Gastrocnemius medialis (tissue), 4 donors: Measurements from ENCODE around the gene OVCH2. TPM values are rescaled to one million over a fixed set of nuclear protein-coding genes. Genes with fewer than 3 reads are reported as not detected.
"Not testable (repeated sequence)": the region's sequence is repeated elsewhere in the genome, so short reads cannot be mapped to it uniquely, and the experiment has no call there.

Source experiments
- ATAC-seq, 2 donors: fragments of 150-250 bp; one replicate each; pipeline ENCODE4 v1.9.1; 2016
- DNase-seq, 2 donors: peaks; one replicate each; pipeline ENCODE4 v3.0.0-alpha.2; 2019
- H3K27ac ChIP-seq, 4 donors: fragments of 200-600 bp; sonication (generic); 1 replicate in 1 of 4; 2 replicates in 3 of 4; pipeline ENCODE4 v1.5.1; 2016 to 2018; ENCODE audit warnings: mild to moderate bottlenecking in 2 of 4, moderate library complexity in 1 of 4
- H3K27me3 ChIP-seq, 3 donors: fragments of 200-600 bp; sonication (generic) in 2 of 3; 1 replicate in 1 of 3; 2 replicates in 2 of 3; pipeline versions ENCODE4 v1.5.1 to v1.6.0; 2016 to 2019; ENCODE audit warnings: mild to moderate bottlenecking in 1 of 3, moderate library complexity in 1 of 3
- H3K36me3 ChIP-seq, 2 donors: fragments of 200-600 bp; sonication (generic) in 1 of 2; one replicate each; pipeline ENCODE4 v1.5.1; 2017 to 2018
- H3K4me1 ChIP-seq, 2 donors: fragments of 200-600 bp; sonication (generic) in 1 of 2; one replicate each; pipeline ENCODE4 v1.5.1; 2016 to 2017; ENCODE audit warnings: mild to moderate bottlenecking in 2 of 2
- H3K4me3 ChIP-seq, 4 donors: fragments of 200-600 bp; sonication (generic) in 3 of 4; 1 replicate in 1 of 4; 2 replicates in 3 of 4; pipeline ENCODE4 v1.5.1; 2016 to 2019; ENCODE audit warnings: mild to moderate bottlenecking in 2 of 4
- H3K9me3 ChIP-seq, 3 donors: fragments of 200-600 bp; sonication (generic) in 2 of 3; 1 replicate in 1 of 3; 2 replicates in 2 of 3; pipeline ENCODE4 v1.5.1; 2016 to 2019
- POLR2A ChIP-seq, 2 donors: fragments of 450-650 bp; IDR thresholded peaks; one replicate each; pipeline ENCODE4 v1.6.1; 2017; ENCODE audit warnings: antibody characterized with exemption in 2 of 2, mild to moderate bottlenecking in 2 of 2, moderate library complexity in 2 of 2
- in situ Hi-C, 4 donors: fragments of 200-750 bp; cut with MboI; loops; one replicate each; pipeline versions ENCODE4 v1.15.0 to v1.8.0; 2017; ENCODE audit warnings: low sequenced_read_pairs in 4 of 4
- intact Hi-C: fragments of 100-400 bp; cut with DNase I; formaldehyde crosslinking; loops from one replicate; pipeline ENCODE4 v1.15.1; 2023; ENCODE audit warnings: low total_unique reads
- total RNA-seq, 4 donors: library from RNA; depleted of rRNA; stranded (reverse); fragments of >200 nt; gene quantifications; one replicate each; pipeline versions ENCODE4 v1.1.0 to v1.2.3, GENCODE V29; 2016
- TF ChIP-seq, protein P1 (sequence below), 5 experiments: fragments of 450-650 bp in 3 of 5; fragments of 200-600 bp in 2 of 5; sonication (generic) in 2 of 5; IDR thresholded peaks in 4 of 5; conservative IDR thresholded peaks in 1 of 5; 1 replicate in 4 of 5; 2 replicates in 1 of 5; pipeline ENCODE4 v1.5.1; 2016 to 2019; ENCODE audit warnings: antibody characterized with exemption in 5 of 5, mild to moderate bottlenecking in 3 of 5, moderate library complexity in 3 of 5

The OVCH2 gene, protein sequence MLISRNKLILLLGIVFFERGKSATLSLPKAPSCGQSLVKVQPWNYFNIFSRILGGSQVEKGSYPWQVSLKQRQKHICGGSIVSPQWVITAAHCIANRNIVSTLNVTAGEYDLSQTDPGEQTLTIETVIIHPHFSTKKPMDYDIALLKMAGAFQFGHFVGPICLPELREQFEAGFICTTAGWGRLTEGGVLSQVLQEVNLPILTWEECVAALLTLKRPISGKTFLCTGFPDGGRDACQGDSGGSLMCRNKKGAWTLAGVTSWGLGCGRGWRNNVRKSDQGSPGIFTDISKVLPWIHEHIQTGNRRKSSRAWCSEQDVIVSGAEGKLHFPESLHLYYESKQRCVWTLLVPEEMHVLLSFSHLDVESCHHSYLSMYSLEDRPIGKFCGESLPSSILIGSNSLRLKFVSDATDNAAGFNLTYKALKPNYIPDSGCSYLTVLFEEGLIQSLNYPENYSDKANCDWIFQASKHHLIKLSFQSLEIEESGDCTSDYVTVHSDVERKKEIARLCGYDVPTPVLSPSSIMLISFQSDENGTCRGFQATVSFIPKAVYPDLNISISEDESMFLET
- not detected for total RNA-seq

GRCh38 chr11:7706377-7706776, at the start of gene OVCH2:
TSS of gene OVCH2 (minus strand) at chr11:7706477. CDS start at chr11:7706394, 83 bp downstream.
- no peaks in the 10 kb centered on the region for H3K4me1 ChIP-seq
- H3K4me3 ChIP-seq = no peak within 1 kb of the TSS
- no peaks in the 10 kb centered on the region for H3K27me3 ChIP-seq
- no peak for ATAC-seq
- H3K27ac ChIP-seq = no peak within 1 kb of the TSS
- TF ChIP-seq, protein P1, sequence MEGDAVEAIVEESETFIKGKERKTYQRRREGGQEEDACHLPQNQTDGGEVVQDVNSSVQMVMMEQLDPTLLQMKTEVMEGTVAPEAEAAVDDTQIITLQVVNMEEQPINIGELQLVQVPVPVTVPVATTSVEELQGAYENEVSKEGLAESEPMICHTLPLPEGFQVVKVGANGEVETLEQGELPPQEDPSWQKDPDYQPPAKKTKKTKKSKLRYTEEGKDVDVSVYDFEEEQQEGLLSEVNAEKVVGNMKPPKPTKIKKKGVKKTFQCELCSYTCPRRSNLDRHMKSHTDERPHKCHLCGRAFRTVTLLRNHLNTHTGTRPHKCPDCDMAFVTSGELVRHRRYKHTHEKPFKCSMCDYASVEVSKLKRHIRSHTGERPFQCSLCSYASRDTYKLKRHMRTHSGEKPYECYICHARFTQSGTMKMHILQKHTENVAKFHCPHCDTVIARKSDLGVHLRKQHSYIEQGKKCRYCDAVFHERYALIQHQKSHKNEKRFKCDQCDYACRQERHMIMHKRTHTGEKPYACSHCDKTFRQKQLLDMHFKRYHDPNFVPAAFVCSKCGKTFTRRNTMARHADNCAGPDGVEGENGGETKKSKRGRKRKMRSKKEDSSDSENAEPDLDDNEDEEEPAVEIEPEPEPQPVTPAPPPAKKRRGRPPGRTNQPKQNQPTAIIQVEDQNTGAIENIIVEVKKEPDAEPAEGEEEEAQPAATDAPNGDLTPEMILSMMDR (IDR thresholded peaks at IDR 0.05 in 4 of 5, conservative IDR thresholded peaks at IDR 0.05 in 1 of 5) = no peak
- TF ChIP-seq POLR2A (IDR thresholded peaks at IDR 0.05) = no peak
- in situ Hi-C loops (no loop called here), intact Hi-C loops (no loop called here)
- H3K9me3 ChIP-seq = no peaks in the 10 kb centered on the region
- no peaks in the 10 kb centered on the region for H3K36me3 ChIP-seq
- no peak for DNase-seq

DNA sequence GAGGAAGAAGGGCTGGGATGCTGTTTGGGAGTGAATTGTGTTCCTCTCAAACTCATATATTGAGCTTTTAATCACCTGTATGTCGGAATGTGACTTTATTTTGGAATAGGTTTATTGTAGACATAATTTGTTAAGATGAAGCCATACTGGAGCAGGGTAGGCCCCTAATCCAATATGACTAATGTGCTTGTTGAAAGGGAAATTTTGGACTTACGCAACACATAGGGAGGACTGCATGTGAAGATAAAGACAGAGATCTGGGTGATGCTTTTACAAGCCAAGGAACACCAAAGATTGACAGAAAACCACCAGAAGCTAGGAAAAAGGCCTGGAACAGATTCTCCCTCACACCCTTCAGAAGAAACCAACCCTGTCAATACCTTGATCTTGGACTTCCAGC, 43.2 kb upstream of the OVCH2 start:
- TF ChIP-seq POLR2A (IDR thresholded peaks at IDR 0.05) = no peak
- TF ChIP-seq, protein P1 (IDR thresholded peaks at IDR 0.05 in 4 of 5, conservative IDR thresholded peaks at IDR 0.05 in 1 of 5) = no peak
- Histone ChIP-seq H3K9me3 (no peaks in the 10 kb centered on the region), H3K27me3 (no peaks in the 10 kb centered on the region), H3K36me3 (no peaks in the 10 kb centered on the region), H3K4me1 (no peaks in the 10 kb centered on the region), H3K4me3 (no peak overlapping the region), H3K27ac (no peak overlapping the region)
- no peak for ATAC-seq
- no peak for DNase-seq
- intact Hi-C loops = no loop called here
- in situ Hi-C loops = no loop called here

DNA sequence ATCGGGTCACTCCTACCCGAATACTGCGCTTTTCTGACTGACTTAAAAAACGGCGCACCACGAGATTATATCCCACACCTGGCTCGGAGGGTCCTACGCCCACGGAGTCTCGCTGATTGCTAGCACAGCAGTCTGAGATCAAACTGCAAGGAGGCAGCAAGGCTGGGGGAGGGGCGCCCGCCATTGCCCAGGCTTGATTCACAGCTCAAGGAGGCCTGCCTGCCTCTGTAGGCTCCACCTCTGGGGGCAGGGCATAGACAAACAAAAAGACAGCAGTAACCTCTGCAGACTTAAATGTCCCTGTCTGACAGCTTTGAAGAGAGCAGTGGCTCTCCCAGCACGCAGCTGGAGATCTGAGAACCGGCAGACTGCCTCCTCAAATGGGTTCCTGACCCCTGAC, 28.5 kb upstream of the OVCH2 start:
- H3K27ac ChIP-seq, H3K9me3 ChIP-seq, ATAC-seq, intact Hi-C loops, H3K27me3 ChIP-seq, H3K4me1 ChIP-seq, H3K36me3 ChIP-seq, H3K4me3 ChIP-seq, in situ Hi-C loops, DNase-seq: not testable (repeated sequence)

DNA sequence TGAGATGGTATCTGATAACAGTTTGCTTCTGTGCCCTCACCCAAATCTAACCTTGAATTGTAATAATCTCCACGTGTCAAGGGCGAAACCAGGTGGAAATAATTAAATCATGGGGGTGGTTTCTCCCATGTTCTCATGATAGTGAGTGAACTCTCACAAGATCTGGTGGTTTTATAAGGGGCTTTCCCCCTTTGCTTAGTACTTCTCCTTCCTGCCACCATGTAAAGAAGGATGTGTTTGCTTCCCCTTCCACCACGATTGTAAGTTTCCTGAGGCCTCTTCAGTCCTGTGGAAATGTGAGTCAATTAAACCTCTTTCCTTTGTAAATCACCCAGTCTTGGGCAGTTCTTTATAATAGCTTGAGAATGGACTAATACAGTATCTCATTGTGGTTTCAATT, 8.5 kb upstream of the OVCH2 start:
- no peak for TF ChIP-seq POLR2A (IDR thresholded peaks at IDR 0.05)
- TF ChIP-seq, protein P1 (IDR thresholded peaks at IDR 0.05 in 4 of 5, conservative IDR thresholded peaks at IDR 0.05 in 1 of 5) = no peak
- Histone ChIP-seq H3K9me3 (no peaks in the 10 kb centered on the region), H3K4me3 (no peak overlapping the region), H3K27me3 (no peaks in the 10 kb centered on the region), H3K27ac (no peak overlapping the region), H3K36me3 (no peaks in the 10 kb centered on the region), H3K4me1 (no peaks in the 10 kb centered on the region)
- in situ Hi-C loops (no loop called here), intact Hi-C loops (no loop called here)
- DNase-seq (no peak), ATAC-seq (no peak)

DNA sequence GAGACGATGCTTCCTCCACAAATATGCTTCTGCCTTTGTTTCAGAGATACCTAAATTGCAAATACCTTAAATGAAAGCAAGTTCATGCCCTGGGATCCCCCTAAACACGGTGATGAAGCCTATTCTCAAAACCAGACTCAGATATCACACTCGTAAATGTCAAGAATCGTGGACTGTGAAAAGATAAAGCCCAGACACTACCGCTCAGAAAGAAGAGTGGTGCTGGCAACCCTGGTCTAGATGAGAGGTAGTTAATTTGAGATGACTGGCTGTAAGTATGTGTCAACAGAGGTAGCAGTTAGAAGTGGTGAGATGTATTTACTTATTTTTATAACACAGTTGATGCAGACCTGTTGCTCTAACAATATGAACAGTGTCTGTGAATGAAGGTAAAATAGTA, 2.5 kb downstream of the OVCH2 start:
- no peak overlapping the region for H3K4me3 ChIP-seq
- intact Hi-C loops (no loop called here), in situ Hi-C loops (no loop called here)
- no peak for ATAC-seq
- TF ChIP-seq POLR2A (IDR thresholded peaks at IDR 0.05) = no peak
- TF ChIP-seq, protein P1 (IDR thresholded peaks at IDR 0.05 in 4 of 5, conservative IDR thresholded peaks at IDR 0.05 in 1 of 5) = no peak
- H3K27me3 ChIP-seq = no peaks in the 10 kb centered on the region
- no peaks in the 10 kb centered on the region for H3K4me1 ChIP-seq
- H3K9me3 ChIP-seq = no peaks in the 10 kb centered on the region
- DNase-seq = no peak
- H3K36me3 ChIP-seq = no peaks in the 10 kb centered on the region
- no peak overlapping the region for H3K27ac ChIP-seq
